ENCODE results near the gene LPGAT1. TPM values are rescaled to one million over a fixed set of nuclear protein-coding genes. Genes with fewer than 3 reads are reported as not detected.
"Not testable (repeated sequence)": the region's sequence is repeated elsewhere in the genome, so short reads cannot be mapped to it uniquely, and the experiment has no call there.

LPGAT1 gene
- total and polyA plus RNA-seq, 2 experiments from 2014 or later = 18.5 to 22.9 TPM

DNA sequence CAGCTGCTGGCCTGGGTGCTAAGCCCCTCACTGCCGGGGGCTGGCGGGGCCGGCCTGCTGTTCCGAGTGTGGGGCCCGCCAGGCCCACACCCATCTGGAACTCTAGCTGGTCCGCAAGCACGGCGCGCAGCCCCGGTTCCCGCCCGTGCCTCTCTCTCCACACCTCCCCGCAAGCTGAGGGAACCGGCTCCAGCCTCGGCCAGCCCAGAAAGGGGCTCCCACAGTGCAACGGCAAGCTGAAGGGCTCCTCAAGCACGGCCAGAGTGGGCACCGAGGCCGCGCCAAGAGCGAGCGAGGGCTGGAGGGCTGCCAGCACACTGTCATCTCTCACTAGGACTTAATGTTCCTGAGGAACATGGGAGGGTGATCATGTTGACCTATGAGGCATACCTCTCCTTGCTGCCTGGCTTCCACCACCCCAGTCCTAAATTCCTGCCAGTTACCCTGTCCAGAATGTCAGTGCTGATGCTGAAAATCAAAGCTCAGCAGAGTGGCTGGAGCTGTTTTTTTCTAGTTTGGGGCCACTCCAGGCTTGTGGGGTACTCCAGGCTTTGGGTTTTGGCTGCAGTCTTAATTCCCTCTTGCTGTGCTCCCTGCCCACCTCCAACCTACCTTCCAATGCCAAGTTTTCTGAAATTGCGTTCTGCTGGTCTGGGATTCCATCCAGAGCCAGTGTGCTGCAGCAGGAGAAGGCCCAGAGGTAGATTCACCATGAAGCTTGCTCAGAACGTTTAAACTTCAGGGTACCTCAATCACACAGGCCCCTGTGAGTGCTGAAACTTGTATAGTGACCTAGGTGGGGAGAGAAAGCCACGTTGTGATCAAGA is 44.2 kb upstream of the LPGAT1 start:
- H3K27ac ChIP-seq = no peak overlapping the region
- H3K36me3 ChIP-seq = no peaks in the 10 kb centered on the region
- no peak overlapping the region for H3K4me3 ChIP-seq
- H3K27me3 ChIP-seq = no peaks in the 10 kb centered on the region
- DNase-seq (ENCODE audit: low read depth in 1 of 2, low spot score in 1 of 2) = no peak
- TF ChIP-seq, protein P1, sequence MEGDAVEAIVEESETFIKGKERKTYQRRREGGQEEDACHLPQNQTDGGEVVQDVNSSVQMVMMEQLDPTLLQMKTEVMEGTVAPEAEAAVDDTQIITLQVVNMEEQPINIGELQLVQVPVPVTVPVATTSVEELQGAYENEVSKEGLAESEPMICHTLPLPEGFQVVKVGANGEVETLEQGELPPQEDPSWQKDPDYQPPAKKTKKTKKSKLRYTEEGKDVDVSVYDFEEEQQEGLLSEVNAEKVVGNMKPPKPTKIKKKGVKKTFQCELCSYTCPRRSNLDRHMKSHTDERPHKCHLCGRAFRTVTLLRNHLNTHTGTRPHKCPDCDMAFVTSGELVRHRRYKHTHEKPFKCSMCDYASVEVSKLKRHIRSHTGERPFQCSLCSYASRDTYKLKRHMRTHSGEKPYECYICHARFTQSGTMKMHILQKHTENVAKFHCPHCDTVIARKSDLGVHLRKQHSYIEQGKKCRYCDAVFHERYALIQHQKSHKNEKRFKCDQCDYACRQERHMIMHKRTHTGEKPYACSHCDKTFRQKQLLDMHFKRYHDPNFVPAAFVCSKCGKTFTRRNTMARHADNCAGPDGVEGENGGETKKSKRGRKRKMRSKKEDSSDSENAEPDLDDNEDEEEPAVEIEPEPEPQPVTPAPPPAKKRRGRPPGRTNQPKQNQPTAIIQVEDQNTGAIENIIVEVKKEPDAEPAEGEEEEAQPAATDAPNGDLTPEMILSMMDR (IDR thresholded peaks at IDR 0.05; ENCODE audit: low read depth, low read length) = no peak
- no peaks in the 10 kb centered on the region for H3K9me3 ChIP-seq (ENCODE audit: low read depth)
- H3K4me1 ChIP-seq (ENCODE audit: low read depth) = no peaks in the 10 kb centered on the region

GRCh38 chr1:211873731-211874130 is 43.2 kb upstream of the LPGAT1 start:
- H3K4me1 ChIP-seq (ENCODE audit: low read depth) = not testable (repeated sequence)

GRCh38 chr1:211870156-211870555 is 39.6 kb upstream of the LPGAT1 start:
- DNase-seq (ENCODE audit: low read depth in 1 of 2, low spot score in 1 of 2) = no peak
- TF ChIP-seq, protein P1 (IDR thresholded peaks at IDR 0.05; ENCODE audit: low read depth, low read length) = no peak
- Histone ChIP-seq H3K4me1 (ENCODE audit: low read depth) (no peaks in the 10 kb centered on the region), H3K27me3 (no peaks in the 10 kb centered on the region), H3K9me3 (ENCODE audit: low read depth) (no peaks in the 10 kb centered on the region), H3K27ac (no peak overlapping the region), H3K36me3 (no peaks in the 10 kb centered on the region), H3K4me3 (no peak overlapping the region)

More at GRCh38 chr1:211873731-211874130, 43.2 kb upstream of the LPGAT1 start:
- H3K27me3 ChIP-seq; DNase-seq (ENCODE audit: low read depth in 1 of 2, low spot score in 1 of 2); H3K27ac ChIP-seq; H3K4me3 ChIP-seq; H3K36me3 ChIP-seq; H3K9me3 ChIP-seq (ENCODE audit: low read depth): not testable (repeated sequence)

DNA sequence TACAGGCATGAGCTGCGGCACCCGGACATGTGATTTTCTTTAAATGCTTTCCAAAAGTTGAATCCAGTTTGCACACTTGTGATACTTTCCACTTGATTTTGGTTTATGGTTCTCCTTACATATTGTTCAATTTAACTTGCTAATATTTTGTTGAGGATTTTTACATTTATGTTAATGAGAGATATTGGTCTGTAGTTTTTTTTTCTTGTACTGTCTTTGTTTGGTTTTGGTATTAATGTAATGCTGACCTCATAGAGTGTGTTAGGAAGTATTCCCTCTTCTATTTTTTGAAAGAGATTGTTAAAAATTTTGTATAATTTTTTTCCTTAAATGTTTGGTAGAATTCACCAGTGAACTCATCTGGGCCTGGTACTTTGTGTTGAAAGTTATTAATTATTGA is 34.6 kb upstream of the LPGAT1 start:
- Histone ChIP-seq H3K9me3 (ENCODE audit: low read depth) (no peaks in the 10 kb centered on the region), H3K4me3 (no peak overlapping the region), H3K36me3 (no peaks in the 10 kb centered on the region), H3K27me3 (no peaks in the 10 kb centered on the region), H3K4me1 (ENCODE audit: low read depth) (no peaks in the 10 kb centered on the region), H3K27ac (no peak overlapping the region)
- TF ChIP-seq, protein P1 (IDR thresholded peaks at IDR 0.05; ENCODE audit: low read depth, low read length) = no peak
- no peak for DNase-seq (ENCODE audit: low read depth in 1 of 2, low spot score in 1 of 2)

DNA sequence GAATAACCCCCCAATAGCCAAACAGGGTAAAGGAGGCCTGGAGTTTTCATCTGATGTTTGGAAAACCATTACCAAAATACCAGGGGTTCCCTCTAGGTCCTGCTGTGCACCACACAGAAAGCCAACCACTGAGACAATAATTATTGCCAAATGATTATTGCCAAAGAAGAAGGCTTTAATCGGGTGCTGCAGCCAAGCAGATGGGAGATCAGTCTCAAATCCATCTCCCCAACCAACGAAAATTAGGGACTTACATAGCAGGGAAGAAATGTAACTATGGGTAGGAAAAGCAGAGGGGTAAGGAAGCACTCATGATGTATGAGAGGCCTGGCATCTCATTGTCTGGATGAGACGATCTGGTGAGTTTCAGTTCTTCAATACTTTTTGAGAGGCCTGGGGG is 28.8 kb upstream of the LPGAT1 start:
- no peak overlapping the region for H3K4me3 ChIP-seq
- no peak overlapping the region for H3K27ac ChIP-seq
- no peaks in the 10 kb centered on the region for H3K36me3 ChIP-seq
- TF ChIP-seq, protein P1 (IDR thresholded peaks at IDR 0.05; ENCODE audit: low read depth, low read length) = no peak
- H3K27me3 ChIP-seq = no peaks in the 10 kb centered on the region
- no peaks in the 10 kb centered on the region for H3K9me3 ChIP-seq (ENCODE audit: low read depth)
- no peak for DNase-seq (ENCODE audit: low read depth in 1 of 2, low spot score in 1 of 2)
- no peaks in the 10 kb centered on the region for H3K4me1 ChIP-seq (ENCODE audit: low read depth)

- H3K27me3 ChIP-seq = no peaks in the 10 kb centered on the region
- no peak for DNase-seq (ENCODE audit: low read depth in 1 of 2, low spot score in 1 of 2)
- H3K4me1 ChIP-seq (ENCODE audit: low read depth) = no peaks in the 10 kb centered on the region
- TF ChIP-seq, protein P1 (IDR thresholded peaks at IDR 0.05; ENCODE audit: low read depth, low read length) = no peak
- no peaks in the 10 kb centered on the region for H3K9me3 ChIP-seq (ENCODE audit: low read depth)
- H3K36me3 ChIP-seq = no peaks in the 10 kb centered on the region
- no peak overlapping the region for H3K27ac ChIP-seq
- no peak overlapping the region for H3K4me3 ChIP-seq
Measured at GRCh38 chr1:211851174-211851573, 20.6 kb upstream of the LPGAT1 start.

All from cardiac muscle cell (in vitro differentiated cells and primary cell).